ENCODE measurements around the gene PALM.
"Not testable (repeated sequence)": the region's sequence is repeated elsewhere in the genome, so short reads cannot be mapped to it uniquely, and the experiment has no call there.

The PALM gene

DNA sequence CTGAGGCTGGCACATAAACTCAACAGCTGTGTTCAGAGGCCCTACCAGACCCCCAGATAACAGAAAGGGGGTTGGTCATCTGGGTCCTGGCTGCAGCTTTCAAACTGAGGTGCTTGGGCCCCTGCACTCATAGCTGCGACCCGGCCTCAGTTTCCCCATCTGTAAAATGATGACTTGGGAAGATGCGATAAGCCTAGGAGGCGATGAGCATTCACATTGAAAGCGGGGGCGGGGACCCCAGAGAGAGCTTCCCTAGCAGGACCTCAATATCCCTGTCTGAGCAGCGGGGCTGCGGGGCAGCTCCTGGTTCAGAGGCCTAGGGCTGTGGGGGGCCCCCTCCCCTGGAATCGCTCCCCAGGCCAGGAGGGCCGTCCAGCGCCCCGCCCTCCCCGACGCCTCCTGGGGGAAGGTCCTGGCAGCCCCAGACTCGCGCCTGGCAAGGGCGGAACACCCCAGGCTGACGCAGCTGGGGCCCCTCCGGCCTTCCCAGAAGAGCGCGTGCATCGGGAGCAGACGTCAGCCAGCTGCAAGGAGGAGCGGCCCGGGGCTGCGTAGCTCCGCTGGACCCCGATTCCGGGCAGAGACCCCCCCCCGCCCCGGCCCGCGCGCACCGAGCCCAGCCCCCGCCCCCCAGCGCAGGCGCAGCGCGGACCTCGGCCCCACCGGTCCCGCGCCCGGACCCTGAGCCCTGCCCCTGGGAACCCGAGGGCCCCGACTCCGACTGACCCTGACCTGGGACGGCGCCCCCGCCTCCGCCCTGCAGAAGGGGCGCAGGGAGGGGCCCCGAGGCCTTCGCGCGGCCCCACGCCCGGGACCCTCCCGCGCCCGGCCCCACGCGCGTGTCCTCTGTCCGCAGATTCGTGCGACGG, 29.1 kb upstream of the PALM start:
- DNase-seq: peak; percentile 56

GRCh38 chr19:680287-681028, 28.3 kb upstream of the PALM start:
- DNase-seq: peak; percentile 100

GRCh38 chr19:681029-682019, 27.4 kb upstream of the PALM start:
- peak; percentile 93 for DNase-seq

- no peak for DNase-seq
These were observed 25.9 kb upstream of the PALM start for GRCh38 chr19:682678-683320.

DNA sequence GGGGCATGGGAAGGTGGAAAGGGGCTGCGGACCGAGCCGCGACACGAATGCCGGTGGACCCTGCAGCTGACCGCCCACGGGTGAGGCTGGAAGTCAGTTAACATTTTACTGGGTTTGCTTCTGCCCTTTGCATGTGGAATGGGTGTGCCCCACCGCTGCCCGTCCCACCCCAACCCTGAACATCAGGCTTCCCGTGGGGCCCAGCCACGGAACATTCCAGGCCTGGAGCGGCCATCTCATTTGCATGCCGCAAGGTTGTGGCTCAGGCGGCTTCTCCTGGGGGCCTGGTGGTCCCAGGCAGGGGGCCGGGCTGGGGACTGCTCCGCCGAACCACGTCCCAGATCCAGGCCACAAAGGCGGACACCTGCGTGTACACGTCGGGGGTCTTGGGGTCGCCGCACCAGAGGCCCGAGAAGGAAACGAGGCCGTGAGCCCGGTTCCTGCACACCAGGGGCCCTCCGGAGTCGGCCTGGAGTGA, 23.2 kb upstream of the PALM start:
- DNase-seq: no peak

DNA sequence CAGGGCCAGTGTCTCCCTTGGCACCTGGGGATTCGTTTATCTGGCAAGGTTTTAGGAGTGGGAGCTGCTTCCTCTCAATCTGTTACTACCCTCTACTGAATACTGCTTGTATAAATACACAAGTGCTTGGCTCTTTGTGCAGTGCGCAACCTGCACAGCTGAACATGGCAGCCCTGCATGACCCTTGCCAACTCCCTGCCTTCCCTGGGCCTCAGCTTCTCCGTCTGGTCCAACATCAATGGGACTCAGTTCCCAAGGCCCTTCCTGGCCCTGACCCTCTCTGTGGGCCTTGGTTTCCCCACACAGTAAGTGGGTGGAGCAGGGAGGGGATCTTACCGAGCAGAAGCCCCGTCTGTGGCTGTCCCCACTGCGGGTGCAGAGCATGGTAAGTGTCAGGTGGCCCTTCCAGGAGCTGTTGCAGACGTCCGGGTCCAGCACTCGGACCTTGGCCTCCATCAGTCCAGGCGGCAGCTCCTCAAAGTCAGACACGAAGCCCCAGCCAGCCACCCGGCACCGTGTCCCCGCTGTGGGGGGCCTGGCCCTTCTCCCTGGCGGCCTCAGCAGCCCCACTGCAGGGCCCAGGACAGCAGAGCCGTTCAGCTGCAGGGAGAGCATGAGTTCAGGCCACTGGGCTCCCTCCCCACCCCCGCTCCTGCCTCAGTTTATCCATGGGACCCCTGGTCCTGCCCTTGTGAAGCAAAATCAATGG, 22.0 kb upstream of the PALM start:
- DNase-seq: no peak

DNA sequence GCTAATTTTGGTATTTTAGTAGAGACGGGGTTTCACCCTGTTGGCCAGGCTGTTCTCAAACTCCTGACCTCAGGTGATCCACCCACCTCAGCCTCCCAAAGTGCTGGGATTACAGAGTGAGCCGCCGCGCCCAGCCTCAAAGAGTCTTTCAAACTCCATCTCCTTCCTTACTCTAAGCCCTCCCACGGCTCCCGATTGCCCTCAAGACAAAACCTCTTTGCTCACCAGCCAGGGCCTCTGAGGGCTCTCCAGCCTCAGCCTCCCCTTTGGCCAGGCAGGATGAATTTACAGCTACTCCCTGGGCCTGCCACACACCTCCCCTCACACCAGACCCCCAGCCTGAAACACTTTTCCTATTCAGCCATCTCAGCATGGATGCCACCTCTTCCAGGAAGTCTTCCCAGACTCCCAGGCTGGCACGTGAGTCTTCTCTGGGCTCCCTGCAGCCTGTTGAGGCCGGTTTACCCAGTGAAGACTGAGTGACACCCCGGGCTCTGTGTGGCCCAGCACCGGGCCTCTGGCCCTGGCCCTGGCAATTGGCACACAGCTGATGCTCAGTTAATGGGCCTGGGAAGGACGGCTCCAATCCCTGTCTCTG, 21.1 kb upstream of the PALM start:
- no peak for DNase-seq

DNA sequence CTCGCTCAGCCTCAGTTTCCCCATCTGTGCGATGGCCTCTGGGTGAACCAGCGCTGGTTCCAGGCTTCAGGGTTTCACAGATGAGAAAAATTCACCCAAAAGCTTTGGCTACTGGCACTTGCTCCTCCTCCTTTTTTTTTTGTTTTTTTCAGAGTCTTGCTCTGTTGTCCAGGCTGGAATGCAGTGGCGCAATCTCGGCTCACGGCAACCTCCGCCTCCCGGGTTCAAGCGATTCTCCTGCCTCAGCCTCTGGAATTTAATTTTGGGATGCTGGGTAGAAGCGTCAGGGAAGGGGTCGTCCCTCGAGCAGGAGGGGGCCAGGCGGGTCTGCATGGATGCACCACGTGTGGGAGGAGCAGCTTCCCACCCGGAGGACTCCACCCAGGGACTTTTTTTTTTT, 20.5 kb upstream of the PALM start:
- DNase-seq: no peak

DNA sequence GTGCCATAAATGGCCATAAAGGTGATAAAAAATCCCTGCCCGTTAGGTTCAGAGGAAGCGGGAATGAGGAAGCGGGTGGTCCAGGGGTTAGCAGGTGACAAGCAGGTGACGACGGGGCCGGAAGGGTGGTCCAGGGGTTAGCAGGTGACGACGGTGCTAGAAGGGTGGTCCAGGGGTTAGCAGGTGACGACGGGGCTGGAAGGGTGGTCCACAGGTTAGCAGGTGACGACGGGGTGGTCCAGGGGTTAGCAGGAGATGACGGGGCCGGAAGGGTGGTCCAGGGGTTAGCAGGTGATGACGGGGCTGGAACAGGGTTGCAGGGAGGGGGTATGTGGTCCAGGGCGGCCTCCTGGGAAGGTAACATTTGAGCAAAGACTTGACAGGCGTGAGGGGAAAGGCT, 19.7 kb upstream of the PALM start:
- DNase-seq: no peak

DNA sequence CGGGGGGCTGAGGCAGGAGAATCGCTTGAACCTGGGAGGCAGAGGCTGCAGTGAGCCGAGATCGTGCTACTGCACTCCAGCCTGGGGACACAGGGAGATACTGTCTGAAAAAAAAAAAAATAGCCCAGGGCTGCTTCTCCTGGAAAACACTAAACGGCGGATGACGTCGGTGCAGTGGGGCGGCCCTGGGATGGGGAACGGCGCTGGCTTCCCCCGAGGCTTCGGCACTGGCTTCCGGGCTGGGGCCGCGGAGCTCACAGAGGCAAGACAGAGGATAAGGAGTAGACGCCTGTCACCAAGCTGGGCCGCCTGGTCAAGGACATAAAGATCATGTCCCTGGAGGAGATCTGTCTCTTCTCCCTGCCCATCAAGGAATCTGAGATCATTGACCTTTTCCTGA, 18.5 kb upstream of the PALM start:
- no peak for DNase-seq

- DNase-seq: no peak
These were observed 14.0 kb upstream of the PALM start for GRCh38 chr19:694481-695351.

DNA sequence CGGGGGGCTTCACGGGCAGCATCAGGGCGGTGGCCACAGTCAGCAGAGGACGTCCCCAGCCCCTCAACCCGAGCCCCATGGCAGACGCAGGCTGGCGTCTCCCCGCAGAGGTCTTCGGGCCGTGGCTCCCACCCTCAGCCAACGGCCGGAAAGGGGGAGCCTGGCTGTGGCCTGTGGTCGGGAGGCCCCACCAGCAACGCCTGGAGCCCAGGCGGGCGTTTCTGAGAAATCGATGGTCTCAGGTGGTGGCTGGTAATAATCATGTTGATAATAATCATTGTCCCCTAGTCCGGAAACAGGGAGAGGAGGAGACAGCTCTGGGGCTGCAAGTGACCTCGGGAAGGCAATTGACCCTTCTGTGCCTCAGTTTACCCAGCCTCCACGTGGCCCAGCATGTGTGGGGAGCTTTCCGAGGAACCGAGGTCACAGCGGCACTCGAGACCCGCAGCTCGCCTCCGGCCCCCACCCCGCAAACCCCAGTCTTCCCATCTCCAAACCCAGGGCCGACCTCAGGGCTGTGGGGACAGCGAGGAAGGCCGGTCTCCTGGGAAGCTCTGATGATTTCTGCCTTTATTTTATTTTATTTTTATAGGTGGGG, 13.3 kb upstream of the PALM start, which contains the start of gene PRSS57:
TSS of gene PRSS57 (minus strand) at position 101 of the 598 bp plus-strand sequence. CDS start at position 79, 22 bp downstream.
- no peak for DNase-seq

- not testable (repeated sequence) for DNase-seq
These were observed 10.2 kb upstream of the PALM start for GRCh38 chr19:698529-698928.

GRCh38 chr19:699885-700284, 8.8 kb upstream of the PALM start:
- peak; percentile 13 for DNase-seq

GRCh38 chr19:702847-703246, 5.9 kb upstream of the PALM start:
- DNase-seq: not testable (repeated sequence)

- no peak for DNase-seq
These were observed 5.4 kb upstream of the PALM start for GRCh38 chr19:703329-703650.

GRCh38 chr19:703651-704446, 4.9 kb upstream of the PALM start:
- peak; percentile 77 for DNase-seq

DNA sequence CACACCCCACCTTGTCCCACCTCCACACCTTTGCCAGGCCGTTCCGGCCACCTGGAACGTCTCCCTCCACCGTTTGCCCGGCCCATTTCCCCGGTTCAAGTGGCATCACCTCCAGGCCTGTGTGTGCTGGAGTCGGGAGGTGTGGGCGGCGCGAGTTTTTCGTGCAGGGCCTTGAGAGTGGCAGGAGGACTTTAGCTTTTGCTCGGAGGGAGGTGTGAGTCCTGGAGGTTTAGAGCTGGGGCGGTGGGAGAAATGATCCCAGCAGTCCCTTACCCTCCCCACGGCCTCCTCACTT, 4.3 kb upstream of the PALM start:
- no peak for DNase-seq

Measured in CD4-positive, alpha-beta T cell treated with Interferon gamma for 1 hour (primary cell).